MM.1S (cell line): ENCODE measurements around the gene OGDHL.

Experiments
- EZH2 ChIP-seq: fragments of 300-600 bp; sonication (generic); optimal IDR thresholded peaks from 2 replicates; pipeline ENCODE3; 2017; ENCODE audit warnings: low read depth, mild to moderate bottlenecking, antibody characterized with exemption, low read length, mixed read lengths
- EZH2phosphoT487 ChIP-seq: fragments of 300-600 bp; sonication (generic); IDR thresholded peaks from 2 replicates; pipeline ENCODE4 v1.6.1; 2018; ENCODE audit warnings: antibody characterized with exemption, low read length
- TF ChIP-seq, protein P1 (sequence below): fragments of 300-600 bp; sonication (generic); IDR thresholded peaks from 2 replicates; pipeline ENCODE4 v1.5.1; 2016; ENCODE audit warnings: antibody characterized with exemption, low read length, mixed read lengths

GRCh38 chr10:49713266-49713665 is 48.9 kb downstream of the OGDHL start:
- TF ChIP-seq, protein P1, sequence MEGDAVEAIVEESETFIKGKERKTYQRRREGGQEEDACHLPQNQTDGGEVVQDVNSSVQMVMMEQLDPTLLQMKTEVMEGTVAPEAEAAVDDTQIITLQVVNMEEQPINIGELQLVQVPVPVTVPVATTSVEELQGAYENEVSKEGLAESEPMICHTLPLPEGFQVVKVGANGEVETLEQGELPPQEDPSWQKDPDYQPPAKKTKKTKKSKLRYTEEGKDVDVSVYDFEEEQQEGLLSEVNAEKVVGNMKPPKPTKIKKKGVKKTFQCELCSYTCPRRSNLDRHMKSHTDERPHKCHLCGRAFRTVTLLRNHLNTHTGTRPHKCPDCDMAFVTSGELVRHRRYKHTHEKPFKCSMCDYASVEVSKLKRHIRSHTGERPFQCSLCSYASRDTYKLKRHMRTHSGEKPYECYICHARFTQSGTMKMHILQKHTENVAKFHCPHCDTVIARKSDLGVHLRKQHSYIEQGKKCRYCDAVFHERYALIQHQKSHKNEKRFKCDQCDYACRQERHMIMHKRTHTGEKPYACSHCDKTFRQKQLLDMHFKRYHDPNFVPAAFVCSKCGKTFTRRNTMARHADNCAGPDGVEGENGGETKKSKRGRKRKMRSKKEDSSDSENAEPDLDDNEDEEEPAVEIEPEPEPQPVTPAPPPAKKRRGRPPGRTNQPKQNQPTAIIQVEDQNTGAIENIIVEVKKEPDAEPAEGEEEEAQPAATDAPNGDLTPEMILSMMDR: no peak
- TF ChIP-seq EZH2phosphoT487 (no peak), EZH2 (no peak)
